ENCODE data around the gene ARID5A.
"Not testable (repeated sequence)": the region's sequence is repeated elsewhere in the genome, so short reads cannot be mapped to it uniquely, and the experiment has no call there.

ARID5A gene

DNA sequence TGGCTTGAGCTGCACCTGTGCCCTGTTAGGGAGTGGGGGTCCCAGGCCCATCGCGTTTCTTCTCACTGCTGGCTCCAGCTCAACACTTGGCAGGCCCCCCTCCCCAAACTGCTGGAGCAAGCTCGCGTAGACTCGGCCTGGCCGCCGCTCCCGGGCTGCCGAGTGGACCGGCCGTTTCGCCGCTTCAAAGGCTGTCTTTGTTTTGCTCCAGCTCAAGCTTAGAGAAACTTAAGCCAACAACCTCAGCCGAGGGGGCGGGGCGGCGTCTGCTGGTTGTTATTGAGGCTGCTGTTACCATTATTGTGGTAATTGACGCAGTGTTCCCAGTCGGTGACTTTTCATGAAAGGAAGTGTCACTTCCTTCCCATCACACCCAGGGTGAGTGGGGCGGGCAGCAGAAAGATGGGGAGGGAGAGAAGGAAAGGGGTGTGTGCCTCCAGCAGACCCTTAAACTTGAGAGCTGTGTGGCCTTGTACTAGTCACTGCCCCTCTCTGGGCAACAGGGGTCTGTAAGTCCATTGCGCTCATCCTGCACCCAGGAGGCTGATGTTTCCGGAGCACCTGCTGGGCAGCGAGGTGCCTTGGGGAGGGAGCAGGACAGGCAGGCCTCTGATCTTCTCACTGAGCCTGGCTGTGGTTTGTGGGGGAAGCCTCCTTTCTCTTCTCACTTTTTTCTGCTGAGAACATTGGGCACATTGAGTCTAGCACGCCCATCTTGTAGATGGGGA is 2.1 kb downstream of the ARID5A start:
- peak; percentile 85 to 90 for DNase-seq (ENCODE audit: extremely low read depth in 1 of 2, low read depth in 1 of 2)

DNA sequence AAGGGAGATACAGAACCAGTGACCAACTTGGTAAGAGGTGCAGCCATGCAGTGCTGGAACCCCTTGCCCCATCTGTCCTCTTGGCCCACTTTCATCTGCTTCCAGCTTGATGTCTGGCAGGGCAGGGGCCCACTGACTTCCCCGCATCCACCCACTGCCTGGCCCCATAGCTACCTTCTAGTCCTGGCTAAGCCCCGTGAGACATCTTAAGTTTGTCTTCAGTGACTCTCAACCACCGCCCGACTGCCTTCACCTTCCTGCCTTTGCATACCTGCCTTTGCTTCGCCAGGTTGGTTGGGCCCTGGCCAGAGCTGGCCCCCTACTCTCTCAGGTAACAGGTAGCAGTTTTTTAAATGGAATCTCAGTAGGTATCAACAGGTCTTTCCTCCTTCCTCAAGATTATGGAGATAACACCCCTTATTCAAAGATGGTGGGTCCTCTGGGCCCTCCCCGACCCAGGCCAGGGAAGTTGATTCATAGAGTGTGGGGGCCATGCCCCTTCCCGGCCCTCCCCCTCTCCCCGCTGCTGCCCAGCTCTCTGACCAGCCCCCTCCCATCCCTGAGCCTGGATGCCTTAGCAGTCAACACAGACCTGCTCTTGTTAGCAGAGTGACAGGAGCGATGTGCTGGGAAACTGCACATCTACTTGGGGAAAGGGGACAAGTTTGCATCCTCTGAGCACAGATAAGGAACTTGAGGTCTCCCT is 2.8 kb downstream of the ARID5A start:
- no peak for DNase-seq (ENCODE audit: extremely low read depth in 1 of 2, low read depth in 1 of 2)

DNA sequence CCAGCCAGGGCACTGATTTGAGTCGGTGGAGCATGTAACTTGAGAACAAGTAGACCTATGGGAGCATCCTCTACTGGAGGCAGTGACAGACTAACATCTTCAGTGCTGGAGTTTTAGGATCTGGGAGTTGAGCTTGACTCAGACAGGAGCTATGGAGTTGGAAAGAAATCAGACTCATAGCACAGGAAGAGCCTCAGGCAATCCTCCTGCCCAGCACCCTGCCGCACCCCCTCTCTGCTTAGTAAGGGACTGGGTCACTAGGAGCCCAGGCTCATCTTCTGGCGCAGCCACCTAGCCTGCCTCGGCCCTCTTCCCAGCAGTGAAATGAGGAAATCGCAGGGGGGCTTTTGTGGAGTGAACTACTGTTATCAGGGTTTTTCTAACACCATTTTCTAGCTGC is 3.6 kb downstream of the ARID5A start:
- DNase-seq (ENCODE audit: extremely low read depth in 1 of 2, low read depth in 1 of 2): no peak

DNA sequence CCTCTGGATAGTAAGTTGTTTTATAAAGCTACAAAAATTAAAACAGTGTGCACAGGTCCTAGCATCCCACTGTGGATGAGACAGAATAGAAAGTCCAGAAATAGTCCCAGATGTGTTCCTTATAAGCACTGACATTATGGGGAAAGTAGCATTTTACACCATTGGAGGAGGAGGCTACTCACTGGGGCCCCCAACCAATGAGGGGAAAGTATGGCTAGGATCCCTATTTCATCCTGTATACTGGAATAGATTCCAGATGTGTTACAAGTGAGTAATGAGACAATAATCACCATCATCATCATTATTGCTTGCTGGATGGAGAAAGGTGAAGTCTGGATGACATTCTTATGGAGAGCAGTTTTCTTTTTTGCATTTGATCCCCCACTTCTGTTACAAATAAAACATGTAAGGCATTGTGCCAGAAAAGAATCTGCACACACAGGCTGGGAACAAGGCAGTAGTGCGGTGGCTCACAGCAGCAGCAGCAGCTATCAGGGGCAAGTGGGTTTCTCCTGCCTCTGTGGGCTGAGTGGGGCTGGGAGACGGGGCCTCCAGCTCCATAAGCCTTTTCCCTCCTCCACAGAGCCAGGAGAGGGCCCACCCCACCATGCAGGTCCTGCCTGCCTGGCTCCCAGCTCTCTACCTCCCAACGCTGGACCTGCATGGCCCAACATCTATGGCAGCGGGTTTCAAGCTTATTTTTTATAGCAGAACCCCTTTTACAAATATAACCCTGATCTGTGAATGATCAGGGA is 5.0 kb downstream of the ARID5A start:
- no peak for DNase-seq (ENCODE audit: extremely low read depth in 1 of 2, low read depth in 1 of 2)

DNA sequence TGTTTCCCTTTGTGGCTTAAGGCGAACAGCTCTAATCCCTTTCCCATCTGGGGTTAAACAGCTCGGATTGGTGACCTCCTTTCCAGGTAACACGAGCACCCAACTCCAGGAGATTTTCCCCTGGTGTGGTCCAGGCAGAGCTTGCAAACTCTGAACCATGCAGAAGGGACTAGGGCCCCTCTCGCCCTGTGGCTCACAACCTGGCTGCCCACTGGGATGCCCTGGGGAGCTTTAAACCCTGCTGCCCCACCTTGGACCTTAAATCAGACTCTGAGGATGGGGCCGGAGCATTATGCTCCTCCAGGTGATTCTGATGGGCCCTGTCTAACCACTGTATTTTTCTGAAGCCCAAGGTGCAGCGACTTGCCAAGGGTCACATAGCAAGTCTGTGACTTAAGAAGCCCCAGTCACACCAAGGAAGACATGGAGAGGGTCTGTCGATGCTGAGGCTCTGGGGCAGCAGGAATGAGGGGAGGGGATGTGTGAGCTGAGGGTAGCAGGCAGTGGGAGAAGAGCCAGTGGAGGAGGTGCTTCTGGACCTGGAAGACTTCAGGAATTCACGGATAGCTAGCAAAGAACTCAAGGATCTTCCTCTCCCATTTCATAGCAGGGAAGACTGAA is 5.9 kb downstream of the ARID5A start:
- no peak for DNase-seq (ENCODE audit: extremely low read depth in 1 of 2, low read depth in 1 of 2)

DNA sequence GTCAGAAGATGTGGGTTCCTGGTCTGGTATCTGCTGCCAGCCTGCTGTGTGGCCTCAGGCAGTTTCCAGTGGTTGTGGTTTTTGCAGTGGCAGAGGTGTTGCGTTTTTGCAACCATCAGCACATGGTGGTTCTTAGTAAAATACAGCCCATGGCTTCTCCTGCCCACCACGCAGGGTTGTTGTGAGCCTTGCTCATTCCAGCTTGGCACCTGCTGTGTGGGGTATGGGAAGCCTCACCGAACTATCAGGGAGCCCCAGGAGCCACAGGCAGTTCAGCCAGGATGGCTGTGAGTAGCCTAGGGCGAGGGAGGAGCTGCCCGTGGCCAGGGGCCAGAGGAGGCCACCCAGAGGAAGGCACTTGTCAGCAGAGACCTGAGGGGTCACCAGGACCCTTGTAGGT is 9.8 kb downstream of the ARID5A start:
- DNase-seq (ENCODE audit: extremely low read depth in 1 of 2, low read depth in 1 of 2): no peak

DNA sequence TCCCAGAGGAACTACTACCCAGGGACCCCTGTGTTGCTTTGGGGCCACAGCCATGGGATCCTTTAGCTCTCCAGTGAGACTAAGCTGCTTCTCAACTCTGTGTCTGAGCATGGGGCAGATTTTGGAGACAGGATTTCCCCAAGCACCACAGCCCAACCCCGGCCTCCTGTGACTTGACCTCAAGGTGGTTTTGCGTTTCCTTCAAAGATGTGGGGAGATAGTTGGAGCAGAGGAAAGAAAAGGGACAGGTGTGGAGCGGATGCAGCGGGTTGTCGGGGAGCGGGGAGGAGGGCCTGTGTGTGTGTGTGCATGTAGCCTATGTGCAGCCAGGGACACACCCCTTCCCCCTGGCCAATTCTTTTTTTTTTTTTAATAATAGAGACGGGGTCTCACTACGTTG is 10.2 kb downstream of the ARID5A start:
- DNase-seq (ENCODE audit: extremely low read depth in 1 of 2, low read depth in 1 of 2): no peak

DNA sequence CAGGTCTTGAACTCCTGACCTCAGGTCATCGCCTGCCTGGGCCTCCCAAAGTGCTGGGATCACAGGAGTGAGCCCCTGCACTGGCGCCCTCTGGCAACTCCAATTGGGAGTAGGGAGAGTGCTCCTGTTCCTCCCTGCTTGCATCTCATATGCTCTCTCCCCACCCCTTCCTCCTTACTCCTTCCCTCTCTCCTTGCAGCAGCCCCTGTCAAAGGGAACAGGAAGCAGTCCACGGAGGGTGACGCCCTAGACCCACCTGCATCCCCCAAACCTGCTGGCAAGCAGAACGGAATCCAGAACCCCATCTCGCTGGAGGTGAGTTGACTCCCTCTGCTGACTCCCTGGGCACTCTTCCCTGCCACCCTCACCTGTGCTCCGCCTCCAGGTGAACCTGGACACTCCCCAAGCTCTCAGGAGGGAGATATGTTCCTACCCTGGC is 10.7 kb downstream of the ARID5A start:
- no peak for DNase-seq (ENCODE audit: extremely low read depth in 1 of 2, low read depth in 1 of 2)

DNA sequence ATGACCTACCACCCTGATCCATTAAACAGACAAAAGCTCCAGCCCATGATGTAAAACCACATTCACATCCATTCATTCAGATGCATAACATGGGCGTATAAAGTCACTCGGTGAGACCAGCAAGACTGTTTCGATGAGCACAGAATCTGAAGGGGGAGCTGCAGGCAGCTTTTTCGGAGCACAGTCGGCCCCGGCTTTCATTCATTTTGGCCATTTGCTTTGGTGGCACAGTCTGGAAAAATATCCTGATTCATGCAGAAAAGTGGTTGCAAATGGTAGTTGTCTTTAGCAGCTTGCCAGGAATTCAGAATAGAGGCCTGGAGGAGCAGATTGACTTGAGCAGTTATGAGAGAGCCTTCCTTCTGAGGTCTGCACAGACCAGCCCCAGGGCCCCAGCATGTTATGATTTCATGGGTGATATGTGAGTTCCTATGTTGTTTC is 11.2 kb downstream of the ARID5A start:
- no peak for DNase-seq (ENCODE audit: extremely low read depth in 1 of 2, low read depth in 1 of 2)

DNA sequence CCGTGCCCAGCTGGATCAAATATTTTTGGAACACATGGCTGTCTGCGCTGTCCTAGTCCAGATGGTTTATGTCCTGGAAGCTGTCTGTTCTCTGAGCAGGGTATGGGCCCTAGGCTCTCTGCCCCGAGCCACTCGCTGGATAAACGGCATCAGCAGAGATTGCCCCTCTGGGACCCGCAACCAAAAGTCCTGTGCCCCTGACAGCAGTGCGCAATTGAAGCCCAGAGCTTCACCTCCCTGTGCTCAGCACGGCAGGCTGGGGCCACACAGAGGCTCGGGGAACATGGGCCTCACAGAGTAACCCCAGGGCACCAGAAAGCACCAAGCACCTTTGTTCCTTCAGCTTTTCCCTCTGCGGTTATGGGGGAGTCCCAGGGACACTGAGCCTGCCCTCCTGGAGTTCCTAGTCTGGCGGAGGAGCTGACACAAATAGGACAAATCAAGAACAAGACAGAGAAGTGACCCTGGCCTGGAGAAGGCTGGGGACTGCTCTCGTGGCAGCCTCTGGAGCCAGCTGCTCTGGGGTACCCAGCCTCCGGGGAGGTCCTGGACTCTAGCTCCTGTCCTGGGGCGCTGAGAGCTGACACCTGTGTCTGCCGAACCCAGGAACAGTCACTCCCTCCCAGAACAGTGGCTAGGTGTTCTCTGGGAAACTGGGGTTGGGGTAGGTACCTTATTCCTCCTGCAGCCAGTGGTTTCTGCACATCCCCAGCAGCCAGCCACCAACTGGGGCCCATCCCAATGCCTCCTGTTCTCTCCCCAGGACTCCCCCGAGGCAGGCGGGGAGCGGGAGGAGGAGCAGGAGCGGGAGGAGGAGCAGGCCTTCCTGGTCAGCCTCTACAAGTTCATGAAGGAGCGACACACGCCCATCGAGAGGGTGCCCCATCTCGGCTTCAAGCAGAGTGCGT is 12.3 kb downstream of the ARID5A start:
- DNase-seq (ENCODE audit: extremely low read depth in 1 of 2, low read depth in 1 of 2): no peak

DNA sequence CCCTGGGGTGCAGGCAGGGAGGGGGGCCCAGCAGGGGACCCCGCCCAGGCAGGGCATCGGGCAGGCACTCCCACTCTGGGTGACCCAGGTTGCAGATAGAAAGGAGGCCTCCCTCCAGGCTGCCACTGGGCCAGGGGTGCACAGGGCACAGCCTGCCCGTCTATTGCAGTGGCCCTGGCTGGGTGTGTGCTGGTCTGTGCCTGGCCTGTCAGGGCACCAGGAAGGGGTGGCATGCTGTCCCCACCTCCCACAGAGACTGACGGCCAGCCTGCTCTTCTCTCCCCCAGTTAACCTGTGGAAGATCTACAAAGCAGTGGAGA is 12.9 kb downstream of the ARID5A start:
- DNase-seq (ENCODE audit: extremely low read depth in 1 of 2, low read depth in 1 of 2): no peak

DNA sequence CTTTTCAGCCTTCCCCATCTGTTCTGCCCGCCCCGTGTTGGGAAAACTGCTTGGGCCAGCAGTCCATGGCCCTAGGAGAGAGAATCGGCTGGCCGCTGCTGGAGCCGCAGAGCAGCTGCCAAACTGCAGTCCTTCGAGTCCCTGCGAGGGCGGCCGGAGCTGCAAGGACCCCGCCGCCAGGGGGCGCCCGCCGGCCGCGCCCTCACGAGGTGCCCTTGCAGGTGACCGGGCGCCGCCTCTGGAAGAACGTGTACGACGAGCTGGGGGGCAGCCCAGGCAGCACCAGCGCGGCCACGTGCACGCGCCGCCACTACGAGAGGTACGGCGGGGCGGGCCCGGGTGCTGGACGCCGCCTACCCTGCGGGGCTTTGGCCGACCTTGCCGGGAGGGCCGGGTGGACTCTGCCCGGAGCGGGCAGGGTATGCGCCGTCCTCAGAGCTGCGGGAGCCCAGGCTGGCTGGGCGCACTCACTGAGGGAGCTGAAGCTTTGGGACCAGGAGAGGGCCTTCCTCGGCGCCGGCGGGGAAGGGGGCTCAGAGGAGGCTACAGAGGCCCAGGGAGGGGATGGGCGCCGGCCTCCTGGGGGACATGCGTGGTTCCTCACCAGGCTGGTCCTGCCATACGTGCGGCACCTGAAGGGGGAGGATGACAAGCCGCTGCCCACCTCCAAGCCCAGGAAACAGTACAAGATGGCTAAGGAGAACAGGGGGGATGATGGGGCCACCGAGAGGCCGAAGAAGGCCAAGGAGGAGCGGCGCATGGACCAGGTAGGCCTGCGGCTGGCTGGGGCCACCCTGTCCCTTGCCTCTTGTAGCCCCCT is 13.6 kb downstream of the ARID5A start:
- DNase-seq (ENCODE audit: extremely low read depth in 1 of 2, low read depth in 1 of 2): no peak

DNA sequence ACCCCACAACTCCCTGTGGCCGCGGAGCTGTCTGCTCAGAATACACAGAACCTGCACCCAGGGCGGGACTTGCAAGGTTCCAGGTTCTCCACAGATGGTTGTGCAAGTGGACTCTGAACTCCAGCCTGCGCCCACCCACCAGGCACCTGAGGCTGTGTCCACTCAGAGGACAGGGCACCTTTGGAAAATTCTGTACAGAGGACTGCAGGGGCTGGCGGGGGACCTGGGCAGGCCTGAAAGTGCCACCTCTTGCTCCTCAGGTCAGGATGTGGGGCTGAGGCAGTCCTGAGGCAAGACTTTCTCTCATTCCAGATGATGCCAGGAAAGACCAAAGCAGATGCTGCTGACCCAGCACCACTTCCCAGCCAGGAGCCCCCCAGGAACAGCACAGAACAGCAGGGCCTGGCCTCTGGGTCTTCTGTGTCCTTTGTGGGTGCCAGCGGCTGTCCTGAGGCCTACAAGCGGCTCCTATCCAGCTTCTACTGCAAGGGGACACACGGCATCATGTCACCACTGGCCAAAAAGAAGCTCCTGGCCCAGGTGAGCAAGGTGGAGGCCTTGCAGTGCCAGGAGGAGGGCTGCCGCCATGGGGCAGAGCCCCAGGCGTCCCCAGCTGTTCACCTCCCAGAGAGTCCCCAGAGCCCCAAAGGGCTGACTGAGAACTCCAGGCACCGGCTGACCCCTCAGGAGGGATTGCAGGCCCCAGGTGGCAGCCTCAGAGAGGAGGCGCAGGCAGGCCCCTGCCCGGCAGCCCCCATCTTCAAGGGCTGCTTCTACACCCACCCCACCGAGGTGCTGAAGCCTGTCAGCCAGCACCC is 14.4 kb downstream of the ARID5A start:
- DNase-seq (ENCODE audit: extremely low read depth in 1 of 2, low read depth in 1 of 2): no peak

DNA sequence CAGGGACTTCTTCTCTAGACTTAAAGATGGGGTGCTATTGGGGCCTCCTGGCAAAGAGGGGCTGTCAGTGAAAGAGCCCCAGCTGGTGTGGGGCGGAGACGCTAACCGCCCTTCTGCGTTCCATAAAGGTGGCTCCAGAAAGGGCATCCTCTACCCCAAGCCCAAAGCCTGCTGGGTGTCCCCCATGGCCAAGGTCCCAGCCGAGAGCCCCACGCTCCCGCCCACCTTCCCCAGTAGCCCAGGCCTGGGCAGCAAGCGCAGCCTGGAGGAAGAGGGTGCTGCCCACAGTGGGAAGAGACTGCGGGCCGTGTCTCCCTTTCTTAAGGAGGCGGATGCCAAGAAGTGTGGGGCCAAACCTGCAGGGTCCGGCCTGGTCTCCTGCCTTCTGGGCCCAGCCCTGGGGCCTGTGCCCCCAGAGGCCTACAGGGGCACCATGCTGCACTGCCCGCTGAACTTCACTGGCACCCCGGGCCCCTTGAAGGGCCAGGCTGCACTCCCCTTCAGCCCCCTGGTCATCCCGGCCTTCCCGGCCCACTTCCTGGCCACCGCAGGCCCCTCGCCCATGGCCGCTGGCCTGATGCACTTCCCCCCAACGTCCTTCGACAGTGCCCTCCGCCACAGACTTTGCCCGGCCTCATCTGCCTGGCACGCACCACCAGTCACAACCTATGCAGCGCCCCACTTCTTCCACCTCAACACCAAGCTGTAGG is 15.2 kb downstream of the ARID5A start:
- no peak for DNase-seq (ENCODE audit: extremely low read depth in 1 of 2, low read depth in 1 of 2)

DNA sequence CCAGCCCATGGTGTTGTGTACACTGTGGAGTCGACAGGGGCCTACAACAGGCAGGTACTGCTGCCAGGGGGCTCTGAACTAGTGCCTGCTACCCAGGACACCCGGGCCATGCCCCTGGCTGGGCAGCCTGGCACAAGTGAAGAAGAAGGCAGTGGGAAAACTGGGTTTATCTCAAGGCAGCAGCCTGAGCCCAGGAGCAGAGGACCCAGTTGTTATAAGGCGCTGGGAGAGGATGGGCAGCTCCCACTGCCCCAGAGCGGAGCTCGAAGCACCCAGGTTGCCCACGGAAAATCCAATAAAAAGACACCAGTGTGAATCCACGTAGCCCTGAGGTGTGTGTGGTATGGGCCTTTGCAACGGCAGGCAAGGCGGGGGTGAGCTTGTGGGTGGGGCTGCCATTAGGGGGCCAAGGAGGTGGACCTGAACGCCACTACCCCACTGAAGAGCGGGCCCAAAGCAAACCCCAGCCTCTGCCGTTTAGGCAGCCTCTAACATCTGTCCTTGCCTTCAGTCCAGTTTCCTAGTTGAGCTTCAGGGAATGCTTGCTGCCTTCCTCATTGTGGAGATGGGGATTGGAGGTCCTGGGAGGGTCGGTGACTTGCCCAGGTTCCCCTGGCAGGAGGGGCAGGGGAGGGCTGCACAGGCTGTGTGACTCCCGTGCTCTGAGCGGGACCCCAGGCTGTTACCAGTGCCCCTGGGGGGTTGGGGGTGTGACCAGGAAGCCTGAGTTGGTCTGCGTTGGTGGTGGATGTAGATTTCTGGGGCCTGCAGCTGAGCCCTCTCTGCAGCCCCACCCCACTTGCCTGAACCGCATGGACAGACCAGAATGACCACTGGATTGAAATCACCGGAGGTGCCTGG is 16.0 kb downstream of the ARID5A start:
- DNase-seq (ENCODE audit: extremely low read depth in 1 of 2, low read depth in 1 of 2): no peak

DNA sequence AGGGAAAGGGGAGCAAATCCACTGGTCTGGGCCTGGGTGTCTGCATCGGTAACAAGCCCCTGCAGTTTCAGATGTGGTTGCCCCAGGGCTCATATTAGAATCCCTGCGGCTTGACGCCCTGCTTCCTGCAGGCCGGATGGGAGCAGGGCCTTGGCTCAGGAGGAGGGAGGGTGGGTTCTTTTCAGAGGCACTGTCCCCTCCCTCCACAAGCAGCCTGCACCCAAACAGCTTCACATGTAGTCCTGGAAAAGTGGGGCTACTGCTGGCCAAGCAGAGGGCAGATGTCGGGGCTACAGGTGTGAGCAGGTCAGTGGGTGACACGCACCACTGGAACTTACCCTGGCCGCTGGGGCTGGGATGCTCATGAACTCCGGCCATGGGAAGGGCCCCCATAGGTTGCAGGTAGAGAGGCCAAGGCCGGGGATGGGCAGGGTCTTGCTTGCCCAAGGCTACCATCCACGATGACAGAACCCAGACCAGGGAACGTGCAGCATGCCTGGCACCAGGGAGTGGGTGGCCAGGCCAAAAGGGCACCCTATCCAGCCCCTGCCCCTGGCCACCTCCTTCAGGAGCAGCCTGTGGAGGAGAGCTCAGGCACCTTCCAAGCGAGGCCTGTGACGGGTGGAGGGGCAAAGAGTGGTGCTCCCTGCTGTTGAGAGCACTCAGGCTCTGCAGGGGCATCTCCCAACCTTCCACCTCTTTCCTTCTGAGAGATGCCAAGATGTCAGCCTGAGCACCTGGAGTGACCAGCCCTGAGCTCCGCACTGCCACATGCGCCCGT is 16.8 kb downstream of the ARID5A start:
- no peak for DNase-seq (ENCODE audit: extremely low read depth in 1 of 2, low read depth in 1 of 2)

DNA sequence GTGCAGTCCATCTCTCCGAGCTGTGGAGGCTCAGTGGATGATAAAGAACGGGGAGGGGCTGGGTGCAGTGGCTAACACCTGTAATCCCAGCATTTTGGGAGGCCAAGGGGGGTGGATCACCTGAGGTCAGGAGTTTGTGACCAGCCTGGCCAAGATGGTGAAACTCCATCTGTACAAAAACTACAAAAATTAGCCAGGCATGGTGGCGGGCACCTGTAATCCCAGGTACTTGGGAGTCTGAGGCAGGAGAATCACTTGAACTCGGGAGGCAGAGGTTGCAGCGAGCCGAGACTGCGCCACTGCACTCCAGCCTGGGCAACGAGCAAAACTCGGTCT is 17.4 kb downstream of the ARID5A start:
- DNase-seq (ENCODE audit: extremely low read depth in 1 of 2, low read depth in 1 of 2): not testable (repeated sequence)

Measured in activated CD8-positive, alpha-beta memory T cell treated with anti-CD3 and anti-CD28 coated beads for 1 hour (primary cell).